ENCODE measurements around the gene LUM.

DNA sequence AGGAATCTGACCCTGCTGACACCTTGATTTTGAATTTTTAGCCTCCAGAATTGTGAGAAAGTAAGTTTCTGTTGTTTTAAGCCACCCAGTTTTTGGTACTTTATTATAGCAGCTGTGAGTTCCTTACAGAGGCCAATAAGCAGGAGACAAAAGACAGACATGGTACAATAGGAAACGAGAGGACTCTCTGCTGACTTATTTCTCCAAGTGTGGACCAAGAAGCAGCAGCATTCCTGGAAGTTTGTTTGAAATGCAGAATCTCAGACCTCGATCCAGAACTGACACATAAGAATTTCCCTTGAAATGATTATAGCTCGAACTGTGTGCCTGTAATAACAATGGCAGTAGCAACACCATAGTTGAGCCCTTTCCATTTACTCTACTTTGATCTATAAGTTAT is 31.9 kb upstream of the LUM start:
- TF ChIP-seq CTCF (IDR thresholded peaks at IDR 0.05) (no peak), POLR2A (IDR thresholded peaks at IDR 0.05) (no peak)
